Keratinocyte (primary cell): ENCODE measurements around the gene MGME1. TPM values are rescaled to one million over a fixed set of nuclear protein-coding genes. Genes with fewer than 3 reads are reported as not detected.
"Not testable (repeated sequence)": the region's sequence is repeated elsewhere in the genome, so short reads cannot be mapped to it uniquely, and the experiment has no call there.

ENCODE experiments used
- DNase-seq: peaks from one replicate; pipeline ENCODE4 v3.0.0-alpha.2; 2011; ENCODE audit warnings: low read depth, missing footprints, low spot score
- FAIRE-seq: peaks from 2 replicates; lab custom pipeline; 2011; peaks lifted over from hg19 to GRCh38; lab: Jason Lieb, UNC
- H2AFZ ChIP-seq: 2 replicates; pipeline ENCODE4 v1.6.0; 2012; ENCODE audit warnings: low read length, control low read depth, inconsistent platforms; ENCODE audit not compliant: control insufficient read depth
- H3K27ac ChIP-seq: 2 replicates; pipeline ENCODE4 v1.5.1; 2011; ENCODE audit warnings: low read length; ENCODE audit not compliant: control insufficient read depth, insufficient read depth
- H3K27me3 ChIP-seq: 3 replicates; pipeline ENCODE4 v1.6.0; 2011; ENCODE audit warnings: low read length; ENCODE audit not compliant: control insufficient read depth, insufficient read depth; ENCODE audit errors: extremely low read depth
- H3K36me3 ChIP-seq, 2 experiments: 2 replicates in 1 of 2; 3 replicates in 1 of 2; pipeline ENCODE4 v1.5.1; 2011; ENCODE audit warnings: low read length in 2 of 2, mild to moderate bottlenecking in 1 of 2; ENCODE audit not compliant: control insufficient read depth in 2 of 2, insufficient read depth in 2 of 2; ENCODE audit errors: extremely low read depth in 1 of 2
- H3K4me1 ChIP-seq: 3 replicates; pipeline ENCODE4 v1.5.1; 2011; ENCODE audit warnings: low read length; ENCODE audit not compliant: control insufficient read depth, insufficient read depth; ENCODE audit errors: extremely low read depth
- H3K4me2 ChIP-seq: 3 replicates; pipeline ENCODE4 v1.6.0; 2011; ENCODE audit warnings: low read depth, low read length; ENCODE audit not compliant: control insufficient read depth, insufficient read depth; ENCODE audit errors: extremely low read depth
- H3K4me3 ChIP-seq, 3 experiments: fragments of 200-600 bp in 1 of 3; sonication (generic) in 1 of 3; 2 replicates in 2 of 3; 3 replicates in 1 of 3; pipeline ENCODE4 v1.5.1; 2011 to 2016; ENCODE audit warnings: low read length in 3 of 3, mild to moderate bottlenecking in 3 of 3, control low read depth in 2 of 3, inconsistent platforms in 1 of 3, low read depth in 1 of 3, mixed read lengths in 1 of 3, mixed run types in 1 of 3, moderate library complexity in 1 of 3; ENCODE audit not compliant: control insufficient read depth in 2 of 3, insufficient read depth in 2 of 3; ENCODE audit errors: extremely low read depth in 1 of 3
- H3K79me2 ChIP-seq: 2 replicates; pipeline ENCODE4 v1.6.0; 2012; ENCODE audit warnings: low read length; ENCODE audit not compliant: control insufficient read depth, insufficient read depth
- H3K9ac ChIP-seq: 3 replicates; pipeline ENCODE4 v1.6.0; 2011; ENCODE audit warnings: low read length; ENCODE audit not compliant: control insufficient read depth, insufficient read depth; ENCODE audit errors: extremely low read depth
- H3K9me1 ChIP-seq: 3 replicates; pipeline ENCODE4 v1.6.0; 2011; ENCODE audit warnings: low read length; ENCODE audit not compliant: control insufficient read depth, insufficient read depth; ENCODE audit errors: extremely low read depth
- H3K9me3 ChIP-seq: 2 replicates; pipeline ENCODE4 v1.5.1; 2012; ENCODE audit warnings: low read depth, low read length; ENCODE audit not compliant: control insufficient read depth
- H4K20me1 ChIP-seq: 3 replicates; pipeline ENCODE4 v1.6.0; 2011; ENCODE audit warnings: low read length; ENCODE audit not compliant: control insufficient read depth, insufficient read depth; ENCODE audit errors: extremely low read depth
- CTCF ChIP-seq, 3 experiments: IDR thresholded peaks in 1 of 3; conservative IDR thresholded peaks in 1 of 3; optimal IDR thresholded peaks in 1 of 3; 2 replicates in 2 of 3; 3 replicates in 1 of 3; pipeline versions ENCODE3 to v1.5.1; 2011; ENCODE audit warnings: low read length in 3 of 3, mild to moderate bottlenecking in 3 of 3, moderate library complexity in 2 of 3, control low read depth in 1 of 3, inconsistent platforms in 1 of 3; ENCODE audit not compliant: insufficient read depth in 2 of 3; ENCODE audit errors: extremely low read depth in 1 of 3
- EZH2 ChIP-seq: IDR thresholded peaks from one replicate; pipeline ENCODE4 v1.6.1; 2012; ENCODE audit warnings: inconsistent platforms, mild to moderate bottlenecking, low read length, moderate library complexity
- dilution Hi-C: fragments of 300-500 bp; cut with MboI; formaldehyde crosslinking; loops from one replicate; pipeline ENCODE4 v1.7.0; 2020; ENCODE audit warnings: low sequenced_read_pairs; ENCODE audit not compliant: extremely low pct_ligation_motif_present
- polyA plus RNA-seq, 5 experiments: library from polyadenylated mRNA; depleted of rRNA in 3 of 5; stranded (reverse) in 3 of 5; stranded (forward) in 1 of 5; unstranded in 1 of 5; fragments of >200 nt; gene quantifications; 1 replicate in 1 of 5; 2 replicates in 3 of 5; 3 replicates in 1 of 5; pipeline versions ENCODE4 v1.2.1 to v1.2.3, GENCODE V29; 2011 to 2012; ENCODE audit warnings: missing spikeins in 2 of 5, low read depth in 1 of 5, low replicate concordance in 1 of 5

MGME1 gene
- polyA plus RNA-seq, 1 donor (not counting 4 experiments of a cell fraction or from before 2014, with no cell fraction given) = 31.6 TPM

GRCh38 chr20:17959257-17959627, 9.6 kb upstream of the MGME1 start:
- dilution Hi-C loops = no loop called here
- Histone ChIP-seq H3K4me3 (no peak overlapping the region), H3K79me2 (peaks cover 100% of the 10 kb centered on the region), H3K27me3 (no peaks in the 10 kb centered on the region), H3K9ac (no peak overlapping the region), H3K27ac (no peak overlapping the region), H2AFZ (no peak overlapping the region), H3K36me3 (peaks cover 18 to 49% of the 10 kb centered on the region in 2 experiments), H3K4me1 (peaks cover 22% of the 10 kb centered on the region), H4K20me1 (peaks cover 62% of the 10 kb centered on the region), H3K9me3 (no peaks in the 10 kb centered on the region), H3K4me2 (no peak overlapping the region), H3K9me1 (peaks cover 6% of the 10 kb centered on the region)
- no peak for TF ChIP-seq EZH2
- TF ChIP-seq CTCF (optimal IDR thresholded peaks at IDR 0.05 in 1 of 3, IDR thresholded peaks at IDR 0.05 in 1 of 3, conservative IDR thresholded peaks at IDR 0.05 in 1 of 3; ENCODE audit: extremely low read depth in 1 of 3, insufficient read depth in 2 of 3, low read length in 3 of 3) = no peak
- DNase-seq (no peak), FAIRE-seq (no peak)

- peaks cover 73% of the 10 kb centered on the region for H4K20me1 ChIP-seq
- DNase-seq, H3K4me2 ChIP-seq, H3K27me3 ChIP-seq, FAIRE-seq, H3K9ac ChIP-seq, dilution Hi-C loops, H2AFZ ChIP-seq, H3K9me3 ChIP-seq, H3K9me1 ChIP-seq, H3K4me3 ChIP-seq: not testable (repeated sequence)
- H3K79me2 ChIP-seq = peaks cover 100% of the 10 kb centered on the region
- H3K36me3 ChIP-seq = peaks cover 11 to 50% of the 10 kb centered on the region in 2 experiments
- peak overlapping the region; percentile 28 for H3K27ac ChIP-seq
- H3K4me1 ChIP-seq = peaks cover 34% of the 10 kb centered on the region
These were observed 8.4 kb upstream of the MGME1 start for GRCh38 chr20:17960400-17960885.
